Naive thymus-derived CD4-positive, alpha-beta T cell (primary cell): ENCODE data around the gene NHS. TPM values are rescaled to one million over a fixed set of nuclear protein-coding genes. Genes with fewer than 3 reads are reported as not detected.

Source experiments
- ATAC-seq: fragments of 150-1000 bp; cut with Tn5 transposase; 2 replicates; pipeline ENCODE4 v1.10.0; 2021; ENCODE audit warnings: mild to moderate bottlenecking, moderate library complexity
- CTCF ChIA-PET: fragments of 350-600 bp; sonication (Branson Sonifier 250); formaldehyde crosslinking; loops from one replicate; lab custom pipeline; 2021; ENCODE audit warnings: antibody characterized with exemption; lab: Charles Lee
- POLR2A ChIA-PET: fragments of 350-600 bp; sonication (Branson Sonifier 250); formaldehyde crosslinking; loops from one replicate; lab custom pipeline; 2021; ENCODE audit warnings: antibody characterized with exemption, inconsistent platforms; lab: Charles Lee
- DNase-seq, 9 donors: peaks; one replicate each; pipeline versions ENCODE4 v3.0.0 to v3.0.0-alpha.2; 2020 to 2022; ENCODE audit warnings: mixed read lengths in 1 of 9
- H3K27ac ChIP-seq: one replicate; pipeline ENCODE4 v1.7.0; 2013; ENCODE audit warnings: mild to moderate bottlenecking, low read depth, low read length, moderate library complexity
- H3K27me3 ChIP-seq, 2 donors: one replicate each; pipeline ENCODE4 v1.7.0; 2013; ENCODE audit warnings: low read length in 2 of 2, mild to moderate bottlenecking in 2 of 2, moderate library complexity in 2 of 2; ENCODE audit not compliant: control insufficient read depth in 2 of 2, insufficient read depth in 2 of 2
- H3K36me3 ChIP-seq, 3 experiments: 1 replicate in 2 of 3; 2 replicates in 1 of 3; pipeline ENCODE4 v1.7.0; 2013; ENCODE audit warnings: low read length in 3 of 3, mild to moderate bottlenecking in 3 of 3, moderate library complexity in 1 of 3; ENCODE audit not compliant: insufficient read depth in 3 of 3, control insufficient read depth in 2 of 3
- H3K4me1 ChIP-seq, 2 donors: one replicate each; pipeline ENCODE4 v1.7.0; 2013; ENCODE audit warnings: low read length in 2 of 2, mild to moderate bottlenecking in 2 of 2, moderate library complexity in 1 of 2; ENCODE audit not compliant: control insufficient read depth in 2 of 2, insufficient read depth in 2 of 2
- H3K4me3 ChIP-seq: 2 replicates; pipeline ENCODE4 v1.7.0; 2013; ENCODE audit warnings: mild to moderate bottlenecking, low read length
- H3K9me3 ChIP-seq, 3 experiments: 1 replicate in 2 of 3; 2 replicates in 1 of 3; pipeline ENCODE4 v1.7.0; 2013; ENCODE audit warnings: low read length in 3 of 3; ENCODE audit not compliant: control insufficient read depth in 2 of 3
- H3K27ac Mint-ChIP-seq, 9 donors: one replicate each; pipeline ENCODE4 v1.8.0; 2020 to 2022; ENCODE audit warnings: mixed read lengths in 9 of 9, mild to moderate bottlenecking in 8 of 9, moderate library complexity in 5 of 9, inconsistent platforms in 2 of 9
- H3K27me3 Mint-ChIP-seq, 5 donors: one replicate each; pipeline ENCODE4 v1.8.0; 2021 to 2022; ENCODE audit warnings: mixed read lengths in 5 of 5, mild to moderate bottlenecking in 1 of 5
- H3K36me3 Mint-ChIP-seq, 5 donors: one replicate each; pipeline ENCODE4 v1.8.0; 2020 to 2022; ENCODE audit warnings: mixed read lengths in 5 of 5, mild to moderate bottlenecking in 3 of 5, inconsistent platforms in 1 of 5
- H3K4me1 Mint-ChIP-seq, 7 donors: one replicate each; pipeline ENCODE4 v1.8.0; 2020 to 2022; ENCODE audit warnings: mixed read lengths in 7 of 7, mild to moderate bottlenecking in 3 of 7, inconsistent platforms in 1 of 7
- H3K4me3 Mint-ChIP-seq, 10 donors: one replicate each; pipeline ENCODE4 v1.8.0; 2020 to 2022; ENCODE audit warnings: mild to moderate bottlenecking in 10 of 10, mixed read lengths in 10 of 10, moderate library complexity in 6 of 10, inconsistent platforms in 2 of 10
- H3K9me3 Mint-ChIP-seq, 11 donors: one replicate each; pipeline ENCODE4 v1.8.0; 2020 to 2022; ENCODE audit warnings: mixed read lengths in 11 of 11, mild to moderate bottlenecking in 4 of 11, inconsistent platforms in 1 of 11, moderate library complexity in 1 of 11
- intact Hi-C, 2 donors: fragments of 100-400 bp; cut with micrococcal nuclease; formaldehyde crosslinking; loops; one replicate each; pipeline ENCODE4 v1.15.1; 2023
- polyA plus RNA-seq, 2 donors: library from polyadenylated mRNA; unstranded; fragments of 300-500 nt; fragmentation: Illumina TruSeq; gene quantifications; one replicate each; pipeline ENCODE4 v1.2.3, GENCODE V29; 2021
- total RNA-seq, 6 experiments: library from RNA in 5 of 6; stranded (reverse) in 5 of 6; gene quantifications; 1 replicate in 5 of 6; 2 replicates in 1 of 6; pipeline ENCODE4 v1.2.3 and lab custom pipeline; 2021 to 2026

NHS gene
- total and polyA plus RNA-seq, 7 experiments from 2014 or later = 0.02 to 2.6 (median 0.32) TPM; not detected in 1

DNA sequence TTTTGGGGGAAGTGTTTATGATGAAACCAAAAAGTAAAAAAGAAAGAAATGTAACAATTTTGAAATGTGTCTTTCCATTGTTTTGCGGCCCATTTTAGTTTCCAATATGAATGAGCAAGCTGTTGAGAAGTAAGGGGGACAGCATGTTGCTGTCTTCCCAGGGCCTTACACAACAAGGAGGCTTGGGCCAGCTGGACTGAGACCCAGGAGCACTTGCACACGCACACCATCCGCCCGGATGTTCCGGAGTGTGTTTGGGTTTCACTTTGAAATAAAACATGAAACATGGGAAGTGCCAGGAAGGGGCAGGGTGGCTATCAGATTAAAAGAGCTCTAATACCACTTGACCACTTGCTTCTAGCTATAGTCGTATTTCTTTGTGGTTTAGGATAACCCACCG is 144.4 kb downstream of the NHS start:
- POLR2A ChIA-PET = no interaction called here

DNA sequence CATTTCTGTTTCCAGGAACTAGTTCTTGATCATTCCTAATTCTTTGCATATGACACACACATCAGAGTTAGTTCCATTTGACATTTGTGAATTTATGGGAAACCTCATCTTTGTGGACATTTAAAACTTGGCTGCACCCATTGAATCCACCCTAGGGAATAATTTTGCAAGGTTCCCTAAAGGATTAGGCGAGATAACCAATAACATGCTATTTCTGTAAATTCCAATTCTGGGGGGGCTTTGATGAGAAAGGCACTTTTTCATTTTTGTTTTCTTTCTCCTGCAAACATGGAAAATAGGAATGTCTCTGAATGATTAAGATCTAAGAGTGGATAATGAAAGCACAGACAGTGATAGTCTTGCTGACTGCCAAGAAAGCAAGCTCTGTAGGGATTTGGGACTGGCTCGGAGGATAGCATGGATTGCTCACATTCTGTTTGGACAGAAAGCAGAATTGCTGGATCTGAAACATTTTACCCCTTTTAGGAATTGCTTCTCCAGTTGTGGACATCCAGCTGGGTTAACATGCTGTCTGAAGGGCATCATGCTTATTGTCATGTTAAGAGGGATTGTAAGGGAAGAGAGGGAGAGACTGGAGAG is 145.1 kb downstream of the NHS start:
- no peak overlapping the region for H3K27ac Mint-ChIP-seq
- Histone ChIP-seq H3K27ac (no peak overlapping the region), H3K4me3 (no peak overlapping the region), H3K36me3 (no peaks in the 10 kb centered on the region), H3K4me1 (no peaks in the 10 kb centered on the region), H3K9me3 (no peaks in the 10 kb centered on the region), H3K27me3 (no peaks in the 10 kb centered on the region)
- intact Hi-C loops = no loop called here
- peaks cover 0 to 2% (median 0%) of the 10 kb centered on the region in 11 donors for H3K9me3 Mint-ChIP-seq
- H3K4me3 Mint-ChIP-seq = no peak overlapping the region
- no peaks in the 10 kb centered on the region for H3K36me3 Mint-ChIP-seq
- no peaks in the 10 kb centered on the region for H3K4me1 Mint-ChIP-seq
- ATAC-seq (no peak), DNase-seq (no peak)
- ChIA-PET CTCF (no interaction called here), POLR2A (no interaction called here)
- no peaks in the 10 kb centered on the region for H3K27me3 Mint-ChIP-seq

More for the DNA sequence above, 144.4 kb downstream of the NHS start:
- Mint-ChIP-seq H3K4me3 (no peak overlapping the region), H3K9me3 (peaks cover 0 to 2% (median 0%) of the 10 kb centered on the region in 11 donors), H3K27me3 (no peaks in the 10 kb centered on the region), H3K36me3 (no peaks in the 10 kb centered on the region), H3K27ac (no peak overlapping the region), H3K4me1 (no peaks in the 10 kb centered on the region)
- no peaks in the 10 kb centered on the region for H3K9me3 ChIP-seq
- no peaks in the 10 kb centered on the region for H3K36me3 ChIP-seq
- no peak overlapping the region for H3K27ac ChIP-seq
- H3K4me1 ChIP-seq = no peaks in the 10 kb centered on the region
- intact Hi-C loops = no loop called here
- no peak overlapping the region for H3K4me3 ChIP-seq
- ATAC-seq = no peak
- no peaks in the 10 kb centered on the region for H3K27me3 ChIP-seq
- DNase-seq = no peak
- CTCF ChIA-PET = no interaction called here

DNA sequence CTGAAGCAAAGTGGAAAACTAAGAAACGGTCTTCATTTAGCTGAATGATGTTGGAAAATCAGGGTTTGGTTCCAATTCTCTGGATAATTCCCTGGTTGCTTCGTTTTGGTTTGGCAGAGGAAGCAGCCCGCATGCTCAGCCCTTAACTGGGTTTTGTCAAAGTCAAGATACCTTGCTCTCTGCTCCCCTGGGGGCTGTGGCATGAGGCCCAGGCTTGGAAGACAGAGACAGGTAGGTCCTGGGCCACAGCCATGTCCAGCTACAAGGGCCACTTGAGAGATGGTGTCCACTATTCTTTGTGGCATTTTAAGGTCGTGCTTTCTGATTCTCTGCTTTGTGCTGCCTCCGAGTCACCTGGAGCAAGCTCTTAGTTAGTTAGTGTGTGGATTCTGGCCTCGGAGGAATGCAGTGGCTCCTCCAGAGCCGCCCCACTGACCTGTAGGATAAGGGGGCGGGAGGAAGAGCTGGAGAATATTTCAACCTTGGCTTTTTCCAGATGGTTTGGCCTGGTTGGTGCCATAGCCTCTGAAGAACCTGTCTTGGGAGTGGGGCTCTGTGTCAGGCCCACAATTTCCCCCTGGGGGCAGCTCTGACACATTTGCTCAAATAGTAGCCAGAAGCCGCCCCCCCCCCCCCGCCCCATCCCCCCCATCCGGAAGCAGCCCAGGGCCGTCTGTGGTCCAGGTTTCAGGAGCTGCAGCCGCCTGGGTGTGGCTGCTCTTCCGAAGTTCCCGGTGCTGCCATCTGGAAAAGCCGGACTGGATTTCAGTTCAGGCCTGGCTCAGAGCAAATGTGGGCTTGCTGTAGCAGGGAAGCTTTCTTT is 147.1 kb downstream of the NHS start:
- no peak overlapping the region for H3K27ac ChIP-seq
- CTCF ChIA-PET = no interaction called here
- H3K4me3 Mint-ChIP-seq = no peak overlapping the region
- H3K9me3 Mint-ChIP-seq = peaks cover 0 to 2% (median 0%) of the 10 kb centered on the region in 11 donors
- no peaks in the 10 kb centered on the region for H3K9me3 ChIP-seq
- no peaks in the 10 kb centered on the region for H3K36me3 Mint-ChIP-seq
- no peak for ATAC-seq
- POLR2A ChIA-PET = no interaction called here
- H3K27ac Mint-ChIP-seq = no peak overlapping the region
- H3K4me3 ChIP-seq = no peak overlapping the region
- H3K4me1 Mint-ChIP-seq = no peaks in the 10 kb centered on the region
- no peaks in the 10 kb centered on the region for H3K36me3 ChIP-seq
- no peak for DNase-seq
- H3K4me1 ChIP-seq = no peaks in the 10 kb centered on the region
- no peaks in the 10 kb centered on the region for H3K27me3 Mint-ChIP-seq
- no peaks in the 10 kb centered on the region for H3K27me3 ChIP-seq
- intact Hi-C loops = no loop called here

DNA sequence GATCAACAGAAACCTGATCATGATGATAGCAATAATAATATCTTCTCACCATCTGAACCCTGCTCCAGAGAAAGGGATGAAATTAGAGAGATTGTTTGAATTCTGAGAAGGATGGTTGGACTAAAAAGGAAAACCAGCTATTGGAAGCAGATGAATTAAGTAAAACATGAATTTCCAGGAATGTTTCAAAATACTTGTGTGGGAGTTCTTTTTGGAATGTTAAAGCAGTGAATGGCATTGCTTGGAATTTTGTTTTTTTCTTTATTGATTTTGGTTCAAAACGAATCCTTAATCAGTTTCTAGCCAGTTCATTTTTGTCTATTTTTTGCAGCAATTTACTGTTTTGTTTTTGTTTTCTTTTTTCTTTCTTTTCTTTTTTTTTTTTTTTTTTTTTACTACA is 150.3 kb downstream of the NHS start:
- ChIA-PET CTCF (no interaction called here), POLR2A (no interaction called here)
- Mint-ChIP-seq H3K4me3 (no peak overlapping the region), H3K4me1 (peaks cover 0 to 7% (median 4%) of the 10 kb centered on the region in 7 donors), H3K27ac (no peak overlapping the region), H3K9me3 (no peaks in the 10 kb centered on the region), H3K36me3 (no peaks in the 10 kb centered on the region), H3K27me3 (no peaks in the 10 kb centered on the region)
- no peaks in the 10 kb centered on the region for H3K9me3 ChIP-seq
- H3K36me3 ChIP-seq = no peaks in the 10 kb centered on the region
- H3K4me3 ChIP-seq = no peak overlapping the region
- no peaks in the 10 kb centered on the region for H3K4me1 ChIP-seq
- H3K27ac ChIP-seq = no peak overlapping the region
- DNase-seq (no peak), ATAC-seq (no peak)
- H3K27me3 ChIP-seq = no peaks in the 10 kb centered on the region
- intact Hi-C loops = no loop called here

DNA sequence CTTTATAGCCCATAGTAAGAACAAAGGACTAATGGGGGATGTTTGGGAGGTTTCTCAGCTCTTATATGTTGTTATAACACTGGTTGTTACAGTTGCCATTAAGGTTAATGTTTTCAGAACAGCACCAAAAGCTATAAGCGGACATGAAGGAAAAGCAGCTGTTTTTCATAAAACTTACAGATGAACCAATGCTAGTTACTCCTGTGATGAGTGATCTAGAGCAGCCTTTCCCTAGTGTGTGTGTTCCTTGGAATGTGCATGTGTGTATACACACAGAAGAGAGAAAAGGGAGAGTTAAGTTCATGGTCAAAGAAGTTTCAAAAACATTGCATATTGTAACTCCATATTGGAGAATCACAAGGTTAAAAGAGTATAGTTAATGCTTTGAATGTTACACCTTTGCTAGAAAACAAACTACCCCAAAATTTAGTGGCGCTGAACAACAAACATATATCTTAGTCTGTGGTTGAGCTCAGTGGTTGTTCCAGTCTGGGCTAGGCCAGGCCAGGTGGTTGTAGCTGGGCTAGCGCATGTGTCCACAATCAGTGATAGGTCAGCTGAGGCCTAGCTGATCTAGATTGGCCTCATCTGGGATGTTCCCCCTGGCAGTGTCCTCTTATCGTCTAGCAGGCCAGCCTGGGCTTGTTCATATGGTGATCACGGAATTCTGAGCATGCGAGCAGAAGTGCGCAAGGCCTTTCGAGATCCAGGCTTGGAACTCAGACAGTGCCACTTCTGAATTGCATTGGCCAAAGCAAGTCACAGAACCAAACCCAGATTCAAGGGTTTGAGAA is 151.0 kb downstream of the NHS start:
- H3K4me3 ChIP-seq = no peak overlapping the region
- H3K4me1 ChIP-seq = no peaks in the 10 kb centered on the region
- POLR2A ChIA-PET = no interaction called here
- Mint-ChIP-seq H3K4me3 (no peak overlapping the region), H3K4me1 (peaks cover 0 to 7% (median 4%) of the 10 kb centered on the region in 7 donors), H3K27me3 (no peaks in the 10 kb centered on the region), H3K9me3 (no peaks in the 10 kb centered on the region), H3K27ac (no peak overlapping the region), H3K36me3 (no peaks in the 10 kb centered on the region)
- CTCF ChIA-PET = no interaction called here
- ATAC-seq (no peak), DNase-seq (no peak)
- no peaks in the 10 kb centered on the region for H3K9me3 ChIP-seq
- H3K36me3 ChIP-seq = no peaks in the 10 kb centered on the region
- no peaks in the 10 kb centered on the region for H3K27me3 ChIP-seq
- H3K27ac ChIP-seq = no peak overlapping the region
- intact Hi-C loops = no loop called here

DNA sequence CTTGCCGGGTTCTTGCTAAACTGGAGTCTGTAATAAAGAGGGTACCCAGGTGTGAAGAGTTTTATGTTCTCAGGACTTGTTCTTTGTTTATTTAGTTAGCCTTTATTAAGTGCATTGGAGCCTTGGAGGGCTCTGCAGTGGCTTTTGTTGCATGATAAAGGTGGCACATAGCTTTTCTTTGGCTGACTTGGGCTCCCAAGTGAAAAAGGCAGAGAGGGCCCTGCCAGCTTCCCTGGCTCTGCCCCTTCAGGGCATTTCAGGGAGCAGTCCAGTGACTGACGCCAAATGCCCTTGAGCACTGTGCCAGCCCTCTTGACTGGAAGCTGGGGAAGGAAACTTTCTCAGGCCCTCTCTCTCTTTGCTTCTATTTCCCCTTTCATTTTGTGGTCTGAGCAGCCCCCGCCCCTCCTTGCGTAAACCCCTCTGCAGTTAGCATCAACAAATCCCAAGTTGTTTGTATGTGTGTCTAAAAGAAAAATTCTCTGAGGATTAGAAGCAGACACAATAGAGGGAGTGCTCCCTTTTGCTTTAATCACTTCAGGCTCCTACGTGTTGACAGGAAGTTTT is 152.2 kb downstream of the NHS start:
- ATAC-seq (no peak), DNase-seq (no peak)
- intact Hi-C loops = no loop called here
- POLR2A ChIA-PET = no interaction called here
- Histone ChIP-seq H3K4me1 (no peaks in the 10 kb centered on the region), H3K4me3 (no peak overlapping the region), H3K36me3 (no peaks in the 10 kb centered on the region), H3K27ac (no peak overlapping the region), H3K27me3 (no peaks in the 10 kb centered on the region), H3K9me3 (no peaks in the 10 kb centered on the region)
- H3K27me3 Mint-ChIP-seq = no peaks in the 10 kb centered on the region
- peaks cover 0 to 2% (median 0%) of the 10 kb centered on the region in 11 donors for H3K9me3 Mint-ChIP-seq
- peaks cover 0 to 7% (median 4%) of the 10 kb centered on the region in 7 donors for H3K4me1 Mint-ChIP-seq
- H3K4me3 Mint-ChIP-seq = no peak overlapping the region
- H3K36me3 Mint-ChIP-seq = no peaks in the 10 kb centered on the region
- no peak overlapping the region for H3K27ac Mint-ChIP-seq
- CTCF ChIA-PET = no interaction called here
